Uterus (tissue), 4 donors: ENCODE results near the gene NR2E1. TPM values are rescaled to one million over a fixed set of nuclear protein-coding genes. Genes with fewer than 3 reads are reported as not detected.

Experiments used
- DNase-seq, 2 donors: peaks; one replicate each; pipeline ENCODE4 v3.0.0-alpha.2; 2019 to 2020
- H3K27ac ChIP-seq, 2 donors: fragments of 200-600 bp; sonication (generic); 1 replicate in 1 of 2; 2 replicates in 1 of 2; pipeline ENCODE4 v1.5.1; 2016 to 2018
- H3K27me3 ChIP-seq, 2 donors: fragments of 200-600 bp; sonication (generic); one replicate each; pipeline ENCODE4 v1.5.1; 2018 to 2019; ENCODE audit warnings: control low read depth in 1 of 2
- H3K36me3 ChIP-seq, 2 donors: fragments of 200-600 bp; sonication (generic); one replicate each; pipeline ENCODE4 v1.5.1; 2019; ENCODE audit warnings: control low read depth in 1 of 2
- H3K4me1 ChIP-seq, 2 donors: fragments of 200-600 bp; sonication (generic); one replicate each; pipeline ENCODE4 v1.5.1; 2018 to 2019; ENCODE audit warnings: control low read depth in 1 of 2
- H3K4me3 ChIP-seq, 2 donors: fragments of 200-600 bp; sonication (generic); 1 replicate in 1 of 2; 2 replicates in 1 of 2; pipeline ENCODE4 v1.5.1; 2018 to 2019; ENCODE audit warnings: mild to moderate bottlenecking in 1 of 2
- H3K9me3 ChIP-seq, 2 donors: fragments of 200-600 bp; sonication (generic); one replicate each; pipeline ENCODE4 v1.5.1; 2019; ENCODE audit warnings: control low read depth in 1 of 2
- CTCF ChIP-seq, 4 experiments: fragments of 200-600 bp in 2 of 4; fragments of 450-650 bp in 2 of 4; sonication (generic) in 2 of 4; IDR thresholded peaks; one replicate each; pipeline ENCODE4 v1.5.1; 2016 to 2019; ENCODE audit warnings: antibody characterized with exemption in 4 of 4, mild to moderate bottlenecking in 2 of 4, moderate library complexity in 1 of 4
- POLR2A ChIP-seq, 2 donors: fragments of 450-650 bp; IDR thresholded peaks; one replicate each; pipeline ENCODE4 v1.6.1; 2016; ENCODE audit warnings: antibody characterized with exemption in 2 of 2, mild to moderate bottlenecking in 1 of 2, moderate library complexity in 1 of 2
- intact Hi-C: fragments of 100-400 bp; cut with DNase I; formaldehyde crosslinking; loops from one replicate; pipeline ENCODE4 v1.15.1; 2023; ENCODE audit warnings: low total_unique reads
- total RNA-seq, 4 donors: library from RNA; depleted of rRNA in 3 of 4; stranded (reverse); fragments of >200 nt in 3 of 4; gene quantifications; one replicate each; pipeline versions ENCODE4 v1.1.0 to v1.2.4, GENCODE V29; 2014 to 2023
- donor health status: DM: yes; HTN: yes; CAD: no.

Gene NR2E1
- not detected for total RNA-seq

GRCh38 chr6:108165714-108166663, at the start of gene NR2E1:
TSS of gene NR2E1 (plus strand) at chr6:108166022. CDS start at chr6:108166766, 744 bp downstream.
- Histone ChIP-seq H3K4me1 (peaks cover 0 to 35% of the 10 kb centered on the region in 2 donors), H3K4me3 (peak within 1 kb of the TSS in 1 of 2 donors; percentile 3), H3K27me3 (peaks cover 28 to 85% of the 10 kb centered on the region in 2 donors), H3K36me3 (no peaks in the 10 kb centered on the region), H3K9me3 (no peaks in the 10 kb centered on the region), H3K27ac (no peak within 1 kb of the TSS)
- TF ChIP-seq CTCF (IDR thresholded peaks at IDR 0.05): no peak
- TF ChIP-seq POLR2A (IDR thresholded peaks at IDR 0.05): no peak
- intact Hi-C loops: no loop called here
- no peak for DNase-seq

- H3K27me3 ChIP-seq: peaks cover 15 to 16% of the 10 kb centered on the region in 2 donors
- intact Hi-C loops: loop anchor here (10.0 kb wide), 1 partner anchor 408 kb away; no protein-coding TSS in a partner anchor
These were observed 49.0 kb upstream of the NR2E1 start for GRCh38 chr6:108116546-108117426.

DNA sequence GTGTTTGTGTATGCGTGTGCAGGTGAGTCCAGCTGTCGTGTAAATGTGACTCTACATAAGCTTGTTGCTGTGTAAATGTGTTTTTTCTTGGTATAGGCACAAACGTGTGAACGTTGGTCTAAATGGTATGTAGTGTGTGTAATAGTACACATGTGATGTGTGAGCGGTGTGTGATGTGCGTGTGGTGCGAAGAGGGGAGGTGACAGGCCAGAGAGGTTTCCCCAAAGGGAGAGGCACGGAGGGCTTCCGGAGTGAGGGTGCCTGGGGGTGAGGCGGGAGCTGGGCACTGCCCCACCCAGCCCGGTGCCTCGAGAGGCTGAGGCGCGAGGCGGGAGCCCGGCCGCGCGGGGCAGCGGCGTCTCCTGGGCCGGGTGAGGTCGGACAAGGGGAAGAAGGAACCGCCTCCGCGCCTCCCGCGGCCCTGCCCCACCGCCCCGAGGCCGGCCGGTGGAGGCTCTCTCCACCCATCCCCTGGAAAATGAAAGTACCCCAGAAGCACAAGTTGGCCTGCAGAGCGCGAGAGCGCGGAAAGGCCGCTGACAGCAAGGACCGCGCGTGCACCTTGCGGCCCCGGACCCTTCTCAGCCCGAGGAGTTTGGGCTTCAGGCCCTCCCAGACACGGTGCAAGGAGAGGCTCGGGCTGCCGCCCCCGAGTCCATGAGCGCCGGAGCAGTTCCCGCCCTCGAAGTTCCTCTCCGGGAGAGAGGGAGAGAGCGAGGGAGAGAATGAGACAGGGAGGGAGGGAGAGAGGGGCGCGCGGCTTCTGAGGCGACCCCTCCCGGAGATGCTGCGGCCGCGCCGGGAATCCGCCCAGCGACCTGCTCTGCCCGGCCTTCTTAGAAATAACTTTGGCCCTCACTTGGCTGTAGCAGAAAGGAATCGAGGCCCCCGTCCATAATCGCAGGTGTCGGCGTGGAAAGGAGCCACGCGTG, 48.1 kb upstream of the NR2E1 start:
- peaks cover 15 to 16% of the 10 kb centered on the region in 2 donors for H3K27me3 ChIP-seq
- peak overlapping the region; percentile 44 to 48 for H3K4me3 ChIP-seq
- intact Hi-C loops: loop anchor here (10.0 kb wide), 1 partner anchor 407 kb away; no protein-coding TSS in a partner anchor
- H3K4me1 ChIP-seq: peaks cover 0 to 18% of the 10 kb centered on the region in 2 donors
- H3K36me3 ChIP-seq: no peaks in the 10 kb centered on the region
- H3K9me3 ChIP-seq: no peaks in the 10 kb centered on the region
- H3K27ac ChIP-seq: no peak overlapping the region
- peak in 1 of 2 donors; percentile 23 for DNase-seq
- TF ChIP-seq POLR2A (IDR thresholded peaks at IDR 0.05) (no peak), CTCF (IDR thresholded peaks at IDR 0.05) (no peak)

More at GRCh38 chr6:108116546-108117426, 49.0 kb upstream of the NR2E1 start:
- Histone ChIP-seq H3K27ac (no peak overlapping the region), H3K9me3 (no peaks in the 10 kb centered on the region), H3K36me3 (no peaks in the 10 kb centered on the region), H3K4me3 (no peak overlapping the region), H3K4me1 (peaks cover 0 to 18% of the 10 kb centered on the region in 2 donors)
- no peak for TF ChIP-seq CTCF (IDR thresholded peaks at IDR 0.05)
- no peak for TF ChIP-seq POLR2A (IDR thresholded peaks at IDR 0.05)
- DNase-seq: no peak

DNA sequence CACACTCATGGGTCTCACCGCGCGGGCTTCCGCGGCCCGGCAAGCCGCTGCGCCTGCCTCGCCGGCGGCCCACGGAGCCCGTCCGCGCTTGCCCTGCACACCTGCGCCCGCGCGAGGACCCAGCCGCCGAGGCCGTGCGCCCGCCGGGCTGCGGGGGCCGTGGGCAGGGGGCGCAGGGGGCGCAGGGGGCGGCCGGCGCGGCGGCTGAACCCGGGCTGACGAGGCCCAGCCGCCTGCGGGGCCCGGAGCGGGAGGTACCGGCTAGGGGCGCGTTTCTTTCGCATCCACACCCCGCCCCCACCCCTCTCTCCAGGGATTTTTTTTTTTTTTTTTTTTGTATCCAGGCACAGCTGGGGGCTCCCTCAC, 47.5 kb upstream of the NR2E1 start:
- Histone ChIP-seq H3K9me3 (no peaks in the 10 kb centered on the region), H3K36me3 (no peaks in the 10 kb centered on the region), H3K27ac (no peak overlapping the region), H3K27me3 (peaks cover 15 to 16% of the 10 kb centered on the region in 2 donors), H3K4me1 (peaks cover 0 to 18% of the 10 kb centered on the region in 2 donors), H3K4me3 (peak overlapping the region; percentile 44 to 48)
- intact Hi-C loops: loop anchor here (10.0 kb wide), 1 partner anchor 406 kb away; no protein-coding TSS in a partner anchor
- no peak for DNase-seq
- no peak for TF ChIP-seq CTCF (IDR thresholded peaks at IDR 0.05)
- no peak for TF ChIP-seq POLR2A (IDR thresholded peaks at IDR 0.05)
